Spleen (tissue), 7 donors: ENCODE measurements around the gene C9.

Experiments
- POLR2A ChIP-seq, 3 donors: fragments of 450-650 bp; IDR thresholded peaks; one replicate each; pipeline ENCODE4 v1.5.1; 2017; ENCODE audit warnings: antibody characterized with exemption in 3 of 3, mild to moderate bottlenecking in 1 of 3
- POLR2AphosphoS5 ChIP-seq, 3 donors: sonication (generic); formaldehyde crosslinking; IDR thresholded peaks; one replicate each; pipeline ENCODE4 v1.5.1; 2017; ENCODE audit warnings: antibody characterized with exemption in 3 of 3
- TF ChIP-seq, protein P1 (sequence below), 11 experiments: fragments of 200-600 bp in 7 of 11; fragments of 450-650 bp in 4 of 11; sonication (generic) in 4 of 11; IDR thresholded peaks in 8 of 11; conservative IDR thresholded peaks in 3 of 11; 1 replicate in 7 of 11; 2 replicates in 4 of 11; pipeline versions ENCODE4 v1.4.0 to v1.8.0; 2016 to 2021; ENCODE audit warnings: antibody characterized with exemption in 11 of 11, inconsistent platforms in 4 of 11, mild to moderate bottlenecking in 1 of 11
- donor health status: DM: no; HTN: no; CAD: no; lungs with moderate emphysema.
- donor health status: DM: no; HTN: no; CAD: no.
- donor health status: DM: no; HTN: no; CAD: no.

DNA sequence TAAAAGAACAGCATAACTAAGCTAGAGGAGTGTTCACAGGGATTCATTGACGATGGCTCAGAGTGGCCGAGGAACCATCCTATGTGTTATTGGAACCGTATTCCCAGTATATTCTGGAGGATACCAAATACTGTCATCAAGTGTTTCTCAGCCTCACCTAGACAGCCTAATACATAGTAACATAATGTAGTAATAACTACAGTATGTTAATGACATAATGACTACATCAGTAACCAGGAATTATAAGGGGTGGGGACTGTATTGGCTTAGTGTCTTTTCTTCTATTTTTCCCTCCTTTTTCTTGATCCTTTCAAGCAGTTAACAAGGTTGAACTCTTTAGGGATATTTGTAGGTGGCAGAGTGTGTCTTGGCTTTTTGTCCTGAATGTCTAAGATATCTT is 26.6 kb upstream of the C9 start:
- TF ChIP-seq, protein P1, sequence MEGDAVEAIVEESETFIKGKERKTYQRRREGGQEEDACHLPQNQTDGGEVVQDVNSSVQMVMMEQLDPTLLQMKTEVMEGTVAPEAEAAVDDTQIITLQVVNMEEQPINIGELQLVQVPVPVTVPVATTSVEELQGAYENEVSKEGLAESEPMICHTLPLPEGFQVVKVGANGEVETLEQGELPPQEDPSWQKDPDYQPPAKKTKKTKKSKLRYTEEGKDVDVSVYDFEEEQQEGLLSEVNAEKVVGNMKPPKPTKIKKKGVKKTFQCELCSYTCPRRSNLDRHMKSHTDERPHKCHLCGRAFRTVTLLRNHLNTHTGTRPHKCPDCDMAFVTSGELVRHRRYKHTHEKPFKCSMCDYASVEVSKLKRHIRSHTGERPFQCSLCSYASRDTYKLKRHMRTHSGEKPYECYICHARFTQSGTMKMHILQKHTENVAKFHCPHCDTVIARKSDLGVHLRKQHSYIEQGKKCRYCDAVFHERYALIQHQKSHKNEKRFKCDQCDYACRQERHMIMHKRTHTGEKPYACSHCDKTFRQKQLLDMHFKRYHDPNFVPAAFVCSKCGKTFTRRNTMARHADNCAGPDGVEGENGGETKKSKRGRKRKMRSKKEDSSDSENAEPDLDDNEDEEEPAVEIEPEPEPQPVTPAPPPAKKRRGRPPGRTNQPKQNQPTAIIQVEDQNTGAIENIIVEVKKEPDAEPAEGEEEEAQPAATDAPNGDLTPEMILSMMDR (IDR thresholded peaks at IDR 0.05 in 8 of 11, conservative IDR thresholded peaks at IDR 0.05 in 3 of 11), result no peak
- TF ChIP-seq POLR2AphosphoS5 (IDR thresholded peaks at IDR 0.05) (no peak), POLR2A (IDR thresholded peaks at IDR 0.05) (no peak)
